Activated CD8-positive, alpha-beta memory T cell treated with anti-CD3 and anti-CD28 coated beads, Interleukin-2, amount 50 U/mL, for 24 hours (primary cell): Measurements from ENCODE around the gene RGMA.

Experiments used
- DNase-seq: peaks from one replicate; pipeline ENCODE4 v3.0.0-alpha.2; 2020; ENCODE audit errors: extremely low read depth

The RGMA gene

GRCh38 chr15:93088981-93089726 lies at the start of gene RGMA:
Gene RGMA, minus strand, starts transcription at chr15:93089211. Its CDS starts 279 bp downstream, at chr15:93088932.
- DNase-seq = no peak

- no peak for DNase-seq
These were observed 47.6 kb upstream of the RGMA start for GRCh38 chr15:93136606-93137005.

- DNase-seq = no peak
These were observed 47.0 kb upstream of the RGMA start for GRCh38 chr15:93135997-93136397.

GRCh38 chr15:93135459-93135858 lies 46.4 kb upstream of the RGMA start:
- no peak for DNase-seq

- no peak for DNase-seq
These were observed 42.6 kb upstream of the RGMA start for GRCh38 chr15:93131485-93132095.

- DNase-seq = no peak
These were observed 40.9 kb upstream of the RGMA start for GRCh38 chr15:93129702-93130488.

GRCh38 chr15:93127286-93127685 lies 38.3 kb upstream of the RGMA start:
- no peak for DNase-seq

- DNase-seq = no peak
These were observed 37.6 kb upstream of the RGMA start for GRCh38 chr15:93126599-93126998.

- DNase-seq = no peak
These were observed 37.1 kb upstream of the RGMA start for GRCh38 chr15:93126148-93126547.

- no peak for DNase-seq
These were observed 35.1 kb upstream of the RGMA start for GRCh38 chr15:93124126-93124525.

- no peak for DNase-seq
These were observed 33.2 kb upstream of the RGMA start for GRCh38 chr15:93121973-93122910.

GRCh38 chr15:93121107-93121506 lies 32.1 kb upstream of the RGMA start:
- no peak for DNase-seq

GRCh38 chr15:93118904-93119303 lies 29.9 kb upstream of the RGMA start:
- no peak for DNase-seq

- DNase-seq = no peak
These were observed 22.4 kb upstream of the RGMA start for GRCh38 chr15:93111451-93111850.

- DNase-seq = no peak
These were observed 21.6 kb upstream of the RGMA start for GRCh38 chr15:93110502-93111040.

GRCh38 chr15:93109336-93110102 lies 20.5 kb upstream of the RGMA start:
- DNase-seq = no peak

GRCh38 chr15:93107646-93108045 lies 18.6 kb upstream of the RGMA start:
- no peak for DNase-seq

- DNase-seq = no peak
These were observed 16.5 kb upstream of the RGMA start for GRCh38 chr15:93105485-93105884.

GRCh38 chr15:93103823-93104222 lies 14.8 kb upstream of the RGMA start:
- no peak for DNase-seq

- DNase-seq = no peak
These were observed 13.2 kb upstream of the RGMA start for GRCh38 chr15:93102211-93102610.

- DNase-seq = no peak
These were observed 4.8 kb upstream of the RGMA start for GRCh38 chr15:93093765-93094164.
